GM12864 (cell line): ENCODE measurements around the gene CDC25A.

Experiments used
- DNase-seq: peaks from one replicate; pipeline ENCODE4 v3.0.0-alpha.2; 2011; ENCODE audit warnings: low read depth
- H3K4me3 ChIP-seq: 2 replicates; pipeline ENCODE4 v1.5.1; 2011; ENCODE audit warnings: mild to moderate bottlenecking, low read depth, low read length, control low read depth
- TF ChIP-seq, protein P1 (sequence below): IDR thresholded peaks from 2 replicates; pipeline ENCODE4 v1.5.1; 2011; ENCODE audit warnings: low read depth, mild to moderate bottlenecking, moderate library complexity, low read length, control low read depth, inconsistent platforms; ENCODE audit errors: missing control alignments

Gene CDC25A

DNA sequence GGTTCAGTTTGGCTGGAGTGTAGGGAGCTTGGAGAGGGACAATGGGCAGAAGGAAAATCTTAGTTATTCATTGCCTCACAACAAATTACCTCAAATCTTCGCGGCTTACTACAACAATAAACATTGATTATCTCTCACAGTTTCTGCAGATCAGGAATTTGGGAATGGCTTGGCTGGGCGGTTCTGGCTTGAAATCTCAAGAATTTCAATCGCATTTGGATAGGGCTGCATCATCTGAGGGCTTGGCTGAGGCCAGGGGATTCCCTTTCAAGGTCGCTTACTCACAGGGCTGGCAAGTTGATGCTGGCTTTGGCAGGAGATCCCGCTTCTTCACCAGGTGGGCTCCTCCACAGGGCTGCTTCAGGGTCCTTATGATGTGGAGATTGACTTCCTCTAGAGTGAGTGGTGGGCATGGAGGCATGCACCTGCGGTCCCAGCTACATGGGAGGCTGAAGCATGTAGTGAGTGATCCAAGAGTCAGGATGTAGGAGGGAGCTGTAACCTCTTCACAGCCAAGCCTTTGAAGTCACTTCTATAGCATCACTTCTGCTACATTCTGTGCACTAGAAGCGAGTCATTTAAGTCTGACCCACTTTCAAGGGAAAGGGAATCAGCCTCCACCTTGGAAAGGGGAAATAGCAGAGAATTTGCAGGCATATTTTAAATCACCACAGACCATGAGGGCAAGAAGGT, 63.1 kb downstream of the CDC25A start:
- TF ChIP-seq, protein P1, sequence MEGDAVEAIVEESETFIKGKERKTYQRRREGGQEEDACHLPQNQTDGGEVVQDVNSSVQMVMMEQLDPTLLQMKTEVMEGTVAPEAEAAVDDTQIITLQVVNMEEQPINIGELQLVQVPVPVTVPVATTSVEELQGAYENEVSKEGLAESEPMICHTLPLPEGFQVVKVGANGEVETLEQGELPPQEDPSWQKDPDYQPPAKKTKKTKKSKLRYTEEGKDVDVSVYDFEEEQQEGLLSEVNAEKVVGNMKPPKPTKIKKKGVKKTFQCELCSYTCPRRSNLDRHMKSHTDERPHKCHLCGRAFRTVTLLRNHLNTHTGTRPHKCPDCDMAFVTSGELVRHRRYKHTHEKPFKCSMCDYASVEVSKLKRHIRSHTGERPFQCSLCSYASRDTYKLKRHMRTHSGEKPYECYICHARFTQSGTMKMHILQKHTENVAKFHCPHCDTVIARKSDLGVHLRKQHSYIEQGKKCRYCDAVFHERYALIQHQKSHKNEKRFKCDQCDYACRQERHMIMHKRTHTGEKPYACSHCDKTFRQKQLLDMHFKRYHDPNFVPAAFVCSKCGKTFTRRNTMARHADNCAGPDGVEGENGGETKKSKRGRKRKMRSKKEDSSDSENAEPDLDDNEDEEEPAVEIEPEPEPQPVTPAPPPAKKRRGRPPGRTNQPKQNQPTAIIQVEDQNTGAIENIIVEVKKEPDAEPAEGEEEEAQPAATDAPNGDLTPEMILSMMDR = no peak
- no peak for DNase-seq

GRCh38 chr3:48123346-48123745, 64.9 kb downstream of the CDC25A start:
- TF ChIP-seq, protein P1 = no peak
- no peak for DNase-seq
- H3K4me3 ChIP-seq = no peak overlapping the region

More for the DNA sequence above, 63.1 kb downstream of the CDC25A start:
- no peak overlapping the region for H3K4me3 ChIP-seq

- DNase-seq = no peak
Observed at GRCh38 chr3:48122504-48122903, 65.7 kb downstream of the CDC25A start.

DNA sequence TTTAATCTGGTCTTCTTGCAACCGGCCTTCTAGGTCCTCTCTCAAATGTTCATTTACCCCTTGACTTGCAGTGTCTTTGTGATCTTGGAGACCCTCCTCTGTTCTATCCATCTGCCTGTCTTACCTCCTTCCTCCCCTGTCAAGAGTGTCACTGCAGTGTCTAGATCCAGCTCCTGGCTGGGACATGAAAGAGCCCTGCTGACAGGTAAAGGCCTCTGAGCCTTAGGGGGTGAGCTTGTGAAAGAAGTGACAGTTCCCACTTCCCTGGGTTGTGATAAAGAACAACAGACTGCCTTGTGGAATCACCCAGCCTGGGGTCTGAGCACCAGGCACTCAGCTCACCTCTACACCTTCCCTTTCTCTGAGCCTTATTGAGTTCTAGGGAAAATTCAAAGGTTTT, 68.0 kb downstream of the CDC25A start:
- DNase-seq = no peak
- TF ChIP-seq, protein P1 = no peak
- H3K4me3 ChIP-seq = no peak overlapping the region

More at GRCh38 chr3:48122504-48122903, 65.7 kb downstream of the CDC25A start:
- TF ChIP-seq, protein P1 = no peak
- no peak overlapping the region for H3K4me3 ChIP-seq

DNA sequence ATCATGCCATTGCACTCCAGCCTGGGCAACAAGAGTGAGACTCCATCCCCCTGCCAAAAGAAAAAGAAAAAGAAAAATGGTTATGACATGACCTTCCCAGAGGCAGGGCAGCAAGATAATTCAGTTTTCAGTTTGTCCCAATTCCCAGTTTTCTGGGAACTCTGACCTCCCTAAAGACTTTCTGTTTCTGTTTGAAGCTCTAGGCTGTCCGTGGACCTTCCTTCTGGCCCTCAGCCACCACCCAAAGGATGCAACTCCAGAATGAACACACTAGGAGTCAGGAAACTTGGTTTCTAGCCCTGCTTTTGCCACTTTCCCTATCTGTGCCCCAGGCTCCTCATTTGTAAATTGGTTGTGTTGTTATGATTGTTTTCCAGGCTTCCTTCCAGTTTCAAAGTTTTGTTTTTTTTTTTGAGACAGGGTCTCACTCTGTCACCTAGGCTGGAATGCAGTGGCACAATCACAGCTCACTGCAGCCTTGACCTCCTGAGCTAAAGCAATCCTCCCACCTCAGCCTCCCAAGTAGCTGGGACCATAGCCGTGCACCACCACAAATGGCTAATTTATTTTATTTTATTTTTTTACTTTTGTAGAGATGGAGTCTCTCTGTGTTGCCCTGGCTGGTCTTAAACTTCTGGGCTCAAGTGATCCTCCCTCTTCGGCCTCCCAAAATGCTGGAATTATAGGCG, 68.6 kb downstream of the CDC25A start:
- TF ChIP-seq, protein P1 = no peak
- H3K4me3 ChIP-seq = no peak overlapping the region
- DNase-seq = no peak

- TF ChIP-seq, protein P1 = no peak
- no peak for DNase-seq
- no peak overlapping the region for H3K4me3 ChIP-seq
Observed at GRCh38 chr3:48118928-48119327, 69.3 kb downstream of the CDC25A start.
